Ovary (tissue), 3 donors: Measurements from ENCODE around the gene TMEM80.
"Not testable (repeated sequence)": the region's sequence is repeated elsewhere in the genome, so short reads cannot be mapped to it uniquely, and the experiment has no call there.

Source experiments
- EP300 ChIP-seq: sonication (generic); formaldehyde crosslinking; IDR thresholded peaks from one replicate; pipeline ENCODE4 v1.6.1; 2017; ENCODE audit warnings: antibody characterized with exemption
- POLR2A ChIP-seq: fragments of 450-650 bp; IDR thresholded peaks from one replicate; pipeline ENCODE4 v1.6.1; 2017; ENCODE audit warnings: antibody characterized with exemption, mild to moderate bottlenecking, moderate library complexity
- TF ChIP-seq, protein P1 (sequence below), 3 donors: fragments of 450-650 bp in 2 of 3; fragments of 200-600 bp in 1 of 3; IDR thresholded peaks; one replicate each; pipeline versions ENCODE4 v1.5.1 to v1.8.0; 2016 to 2022; ENCODE audit warnings: antibody characterized with exemption in 3 of 3, mild to moderate bottlenecking in 1 of 3
- donor health status: DM: no; HTN: no; CAD: no.

GRCh38 chr11:737899-738298 lies 42.3 kb downstream of the TMEM80 start:
- TF ChIP-seq, protein P1, sequence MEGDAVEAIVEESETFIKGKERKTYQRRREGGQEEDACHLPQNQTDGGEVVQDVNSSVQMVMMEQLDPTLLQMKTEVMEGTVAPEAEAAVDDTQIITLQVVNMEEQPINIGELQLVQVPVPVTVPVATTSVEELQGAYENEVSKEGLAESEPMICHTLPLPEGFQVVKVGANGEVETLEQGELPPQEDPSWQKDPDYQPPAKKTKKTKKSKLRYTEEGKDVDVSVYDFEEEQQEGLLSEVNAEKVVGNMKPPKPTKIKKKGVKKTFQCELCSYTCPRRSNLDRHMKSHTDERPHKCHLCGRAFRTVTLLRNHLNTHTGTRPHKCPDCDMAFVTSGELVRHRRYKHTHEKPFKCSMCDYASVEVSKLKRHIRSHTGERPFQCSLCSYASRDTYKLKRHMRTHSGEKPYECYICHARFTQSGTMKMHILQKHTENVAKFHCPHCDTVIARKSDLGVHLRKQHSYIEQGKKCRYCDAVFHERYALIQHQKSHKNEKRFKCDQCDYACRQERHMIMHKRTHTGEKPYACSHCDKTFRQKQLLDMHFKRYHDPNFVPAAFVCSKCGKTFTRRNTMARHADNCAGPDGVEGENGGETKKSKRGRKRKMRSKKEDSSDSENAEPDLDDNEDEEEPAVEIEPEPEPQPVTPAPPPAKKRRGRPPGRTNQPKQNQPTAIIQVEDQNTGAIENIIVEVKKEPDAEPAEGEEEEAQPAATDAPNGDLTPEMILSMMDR (IDR thresholded peaks at IDR 0.05): not testable (repeated sequence)
- not testable (repeated sequence) for TF ChIP-seq POLR2A, EP300
